Measurements from ENCODE around the gene LGALS13. TPM values are rescaled to one million over a fixed set of nuclear protein-coding genes. Genes with fewer than 3 reads are reported as not detected.

Gene LGALS13
- total and polyA plus RNA-seq, 2 experiments from 2014 or later, result not detected

- H3K4me1 ChIP-seq (ENCODE audit: insufficient read depth), result no peaks in the 10 kb centered on the region
- no peaks in the 10 kb centered on the region for H3K79me2 ChIP-seq
- no peak overlapping the region for H3K27ac ChIP-seq
- peak; percentile 5 for DNase-seq (ENCODE audit: low spot score)
- H3K4me2 ChIP-seq, result no peak overlapping the region
- H3K36me3 ChIP-seq (replicated peaks; ENCODE audit: insufficient read depth, low read depth), result no peaks in the 10 kb centered on the region
- no peaks in the 10 kb centered on the region for H3K27me3 ChIP-seq
- H3K9me3 ChIP-seq (ENCODE audit: low read depth), result no peaks in the 10 kb centered on the region
- H4K20me1 ChIP-seq (ENCODE audit: insufficient read depth, poor library complexity, severe bottlenecking), result no peaks in the 10 kb centered on the region
- 67% methylated on average over 2 of the region's 2 CpGs for WGBS (ENCODE audit: low lambda C conversion rate, missing lambda C conversion rate)
- no peak overlapping the region for H3K4me3 ChIP-seq
- no peaks in the 10 kb centered on the region for H3K9me2 ChIP-seq (replicated peaks; ENCODE audit: insufficient read depth)
- H2AFZ ChIP-seq, result no peak overlapping the region
- TF ChIP-seq EZH2 (IDR thresholded peaks at IDR 0.05; ENCODE audit: borderline replicate concordance), result no peak
- no peak for TF ChIP-seq CTCF (IDR thresholded peaks at IDR 0.05; ENCODE audit: poor library complexity)
- no peak for TF ChIP-seq EZH2phosphoT487 (IDR thresholded peaks at IDR 0.05; ENCODE audit: low read depth, severe bottlenecking, unreplicated experiment)
These were observed 12.1 kb upstream of the LGALS13 start for GRCh38 chr19:39590265-39590664.

- no peaks in the 10 kb centered on the region for H3K9me3 ChIP-seq (ENCODE audit: low read depth)
- H3K27ac ChIP-seq, result no peak overlapping the region
- 83% methylated on average over 7 of the region's 7 CpGs for WGBS (ENCODE audit: low lambda C conversion rate, missing lambda C conversion rate)
- no peaks in the 10 kb centered on the region for H3K27me3 ChIP-seq
- no peak overlapping the region for H2AFZ ChIP-seq
- no peaks in the 10 kb centered on the region for H3K4me1 ChIP-seq (ENCODE audit: insufficient read depth)
- no peaks in the 10 kb centered on the region for H3K36me3 ChIP-seq (replicated peaks; ENCODE audit: insufficient read depth, low read depth)
- no peaks in the 10 kb centered on the region for H4K20me1 ChIP-seq (ENCODE audit: insufficient read depth, poor library complexity, severe bottlenecking)
- no peaks in the 10 kb centered on the region for H3K9me2 ChIP-seq (replicated peaks; ENCODE audit: insufficient read depth)
- H3K79me2 ChIP-seq, result no peaks in the 10 kb centered on the region
- H3K4me3 ChIP-seq, result no peak overlapping the region
- no peak overlapping the region for H3K4me2 ChIP-seq
- DNase-seq (ENCODE audit: low spot score), result no peak
- no peak for TF ChIP-seq EZH2phosphoT487 (IDR thresholded peaks at IDR 0.05; ENCODE audit: low read depth, severe bottlenecking, unreplicated experiment)
- no peak for TF ChIP-seq EZH2 (IDR thresholded peaks at IDR 0.05; ENCODE audit: borderline replicate concordance)
- no peak for TF ChIP-seq CTCF (IDR thresholded peaks at IDR 0.05; ENCODE audit: poor library complexity)
These were observed 9.9 kb upstream of the LGALS13 start for GRCh38 chr19:39592381-39592780.

GRCh38 chr19:39595950-39596349 is 6.4 kb upstream of the LGALS13 start:
- TF ChIP-seq CTCF (IDR thresholded peaks at IDR 0.05; ENCODE audit: poor library complexity), result no peak
- TF ChIP-seq EZH2phosphoT487 (IDR thresholded peaks at IDR 0.05; ENCODE audit: low read depth, severe bottlenecking, unreplicated experiment), result no peak
- TF ChIP-seq EZH2 (IDR thresholded peaks at IDR 0.05; ENCODE audit: borderline replicate concordance), result no peak
- WGBS (ENCODE audit: low lambda C conversion rate, missing lambda C conversion rate), result 84% methylated on average over 6 of the region's 6 CpGs
- H3K79me2 ChIP-seq, result no peaks in the 10 kb centered on the region
- no peaks in the 10 kb centered on the region for H3K4me1 ChIP-seq (ENCODE audit: insufficient read depth)
- no peaks in the 10 kb centered on the region for H3K27me3 ChIP-seq
- H3K4me3 ChIP-seq, result no peak overlapping the region
- DNase-seq (ENCODE audit: low spot score), result no peak
- no peaks in the 10 kb centered on the region for H4K20me1 ChIP-seq (ENCODE audit: insufficient read depth, poor library complexity, severe bottlenecking)
- H3K9me3 ChIP-seq (ENCODE audit: low read depth), result no peaks in the 10 kb centered on the region
- H2AFZ ChIP-seq, result no peak overlapping the region
- no peak overlapping the region for H3K4me2 ChIP-seq
- no peaks in the 10 kb centered on the region for H3K36me3 ChIP-seq (replicated peaks; ENCODE audit: insufficient read depth, low read depth)
- no peaks in the 10 kb centered on the region for H3K9me2 ChIP-seq (replicated peaks; ENCODE audit: insufficient read depth)
- no peak overlapping the region for H3K27ac ChIP-seq

GRCh38 chr19:39596911-39597310 is 5.4 kb upstream of the LGALS13 start:
- H3K9me3 ChIP-seq (ENCODE audit: low read depth), result no peaks in the 10 kb centered on the region
- H3K4me1 ChIP-seq (ENCODE audit: insufficient read depth), result no peaks in the 10 kb centered on the region
- TF ChIP-seq EZH2phosphoT487 (IDR thresholded peaks at IDR 0.05; ENCODE audit: low read depth, severe bottlenecking, unreplicated experiment) (no peak), CTCF (IDR thresholded peaks at IDR 0.05; ENCODE audit: poor library complexity) (no peak), EZH2 (IDR thresholded peaks at IDR 0.05; ENCODE audit: borderline replicate concordance) (no peak)
- no peak overlapping the region for H3K4me2 ChIP-seq
- no peaks in the 10 kb centered on the region for H3K9me2 ChIP-seq (replicated peaks; ENCODE audit: insufficient read depth)
- H3K4me3 ChIP-seq, result no peak overlapping the region
- no peaks in the 10 kb centered on the region for H4K20me1 ChIP-seq (ENCODE audit: insufficient read depth, poor library complexity, severe bottlenecking)
- no peak for DNase-seq (ENCODE audit: low spot score)
- no peak overlapping the region for H3K27ac ChIP-seq
- no peak overlapping the region for H2AFZ ChIP-seq
- no peaks in the 10 kb centered on the region for H3K79me2 ChIP-seq
- H3K27me3 ChIP-seq, result no peaks in the 10 kb centered on the region
- H3K36me3 ChIP-seq (replicated peaks; ENCODE audit: insufficient read depth, low read depth), result no peaks in the 10 kb centered on the region
